Thyroid gland (tissue), 4 donors: ENCODE results near the gene PNPLA2.
A peak's percentile ranks its signal among the peaks of the same experiment; 100 is the strongest.

Experiments used
- CTCF ChIP-seq, 6 experiments: fragments of 200-600 bp in 3 of 6; fragments of 450-650 bp in 3 of 6; sonication (generic) in 3 of 6; IDR thresholded peaks; one replicate each; pipeline ENCODE4 v1.5.1; 2016 to 2019; ENCODE audit warnings: antibody characterized with exemption in 6 of 6, mild to moderate bottlenecking in 2 of 6, inconsistent platforms in 1 of 6, moderate library complexity in 1 of 6
- POLR2A ChIP-seq, 2 donors: fragments of 450-650 bp; IDR thresholded peaks; one replicate each; pipeline ENCODE4 v1.6.1; 2017; ENCODE audit warnings: antibody characterized with exemption in 2 of 2, mild to moderate bottlenecking in 2 of 2, moderate library complexity in 1 of 2

DNA sequence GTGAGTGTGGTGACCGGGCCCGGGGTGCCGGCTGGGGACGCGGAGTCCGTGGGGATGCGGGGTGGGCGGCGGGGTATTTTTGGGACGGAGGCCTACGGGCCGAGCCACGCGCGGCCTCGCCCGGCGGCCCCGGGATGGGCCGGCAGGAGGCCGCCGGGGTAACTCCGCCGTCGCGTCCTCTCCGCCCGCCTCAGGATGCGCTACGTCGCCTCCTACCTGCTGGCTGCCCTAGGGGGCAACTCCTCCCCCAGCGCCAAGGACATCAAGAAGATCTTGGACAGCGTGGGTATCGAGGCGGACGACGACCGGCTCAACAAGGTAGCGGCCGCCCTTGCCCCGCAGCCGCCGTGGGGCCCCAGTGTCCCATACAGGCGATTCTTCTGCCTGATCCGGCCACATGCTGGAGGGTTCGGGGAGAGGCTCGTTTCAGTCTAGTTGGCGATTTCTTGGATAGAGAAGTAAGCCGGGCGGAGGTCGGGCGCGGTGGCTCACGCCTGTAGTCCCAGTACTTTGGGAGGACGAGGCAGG, 8.6 kb upstream of the PNPLA2 start:
- TF ChIP-seq POLR2A (IDR thresholded peaks at IDR 0.05) (no peak), CTCF (IDR thresholded peaks at IDR 0.05) (peak in 1 of 6 experiments; percentile 10)
